ENCODE data around the gene USP20. TPM values are rescaled to one million over a fixed set of nuclear protein-coding genes. Genes with fewer than 3 reads are reported as not detected.
"Not testable (repeated sequence)": the region's sequence is repeated elsewhere in the genome, so short reads cannot be mapped to it uniquely, and the experiment has no call there.

USP20 gene
- total and polyA plus RNA-seq, 5 donors from 2014 or later, result 37.1 to 116 (median 48.5) TPM

GRCh38 chr9:129890718-129891299 is 55.6 kb downstream of the USP20 start:
- not testable (repeated sequence) for H3K9me3 Mint-ChIP-seq; H3K27me3 ChIP-seq (ENCODE audit: control insufficient read depth, insufficient read depth, low read length); ATAC-seq (ENCODE audit: low read depth in 2 of 2); H3K9me3 ChIP-seq (ENCODE audit: control insufficient read depth in 2 of 2, low read length in 2 of 2); DNase-seq
- Mint-ChIP-seq H3K27me3 (peaks cover 17% of the 10 kb centered on the region), H3K4me1 (peaks cover 26 to 93% (median 63%) of the 10 kb centered on the region in 4 donors), H3K36me3 (peaks cover 28% of the 10 kb centered on the region), H3K27ac (peak overlapping the region; percentile 99 to 100 (median 100)), H3K4me3 (peak overlapping the region; percentile 92 to 98 (median 92))
- peak overlapping the region; percentile 99 for H3K27ac ChIP-seq (ENCODE audit: insufficient read depth, low read length, poor library complexity, severe bottlenecking)
- H3K4me3 ChIP-seq (ENCODE audit: low read depth, low read length), result peak overlapping the region; percentile 73
- H3K36me3 ChIP-seq (ENCODE audit: control insufficient read depth, insufficient read depth, low read length), result peaks cover 18% of the 10 kb centered on the region
- peaks cover 97% of the 10 kb centered on the region for H3K4me1 ChIP-seq (ENCODE audit: control insufficient read depth, insufficient read depth, low read length, poor library complexity, severe bottlenecking)

- H3K36me3 Mint-ChIP-seq, result peaks cover 34% of the 10 kb centered on the region
- peak overlapping the region; percentile 73 for H3K4me3 ChIP-seq (ENCODE audit: low read depth, low read length)
- ATAC-seq (ENCODE audit: low read depth in 2 of 2) (no peak), DNase-seq (peak in 2 of 3 donors; percentile 25 to 69)
- H3K27ac ChIP-seq (ENCODE audit: insufficient read depth, low read length, poor library complexity, severe bottlenecking), result peak overlapping the region; percentile 99
- peak overlapping the region; percentile 84 to 98 (median 92) for H3K4me3 Mint-ChIP-seq
- H3K4me1 Mint-ChIP-seq, result peaks cover 26 to 94% (median 68%) of the 10 kb centered on the region in 4 donors
- H3K27me3 Mint-ChIP-seq, result peaks cover 16% of the 10 kb centered on the region
- no peaks in the 10 kb centered on the region for H3K27me3 ChIP-seq (ENCODE audit: control insufficient read depth, insufficient read depth, low read length)
- no peaks in the 10 kb centered on the region for H3K9me3 Mint-ChIP-seq
- peaks cover 25% of the 10 kb centered on the region for H3K36me3 ChIP-seq (ENCODE audit: control insufficient read depth, insufficient read depth, low read length)
- no peaks in the 10 kb centered on the region for H3K9me3 ChIP-seq (ENCODE audit: control insufficient read depth in 2 of 2, low read length in 2 of 2)
- H3K27ac Mint-ChIP-seq, result peak overlapping the region; percentile 99 to 100 (median 100)
- H3K4me1 ChIP-seq (ENCODE audit: control insufficient read depth, insufficient read depth, low read length, poor library complexity, severe bottlenecking), result peaks cover 95% of the 10 kb centered on the region
Observed at GRCh38 chr9:129891569-129891968, 56.3 kb downstream of the USP20 start.

GRCh38 chr9:129894120-129894823 is 59.0 kb downstream of the USP20 start:
- Histone ChIP-seq H3K36me3 (ENCODE audit: control insufficient read depth, insufficient read depth, low read length) (peaks cover 46% of the 10 kb centered on the region), H3K27ac (ENCODE audit: insufficient read depth, low read length, poor library complexity, severe bottlenecking) (peak overlapping the region; percentile 99), H3K9me3 (ENCODE audit: control insufficient read depth in 2 of 2, low read length in 2 of 2) (no peaks in the 10 kb centered on the region), H3K27me3 (ENCODE audit: control insufficient read depth, insufficient read depth, low read length) (no peaks in the 10 kb centered on the region), H3K4me1 (ENCODE audit: control insufficient read depth, insufficient read depth, low read length, poor library complexity, severe bottlenecking) (peaks cover 68% of the 10 kb centered on the region), H3K4me3 (ENCODE audit: low read depth, low read length) (peak overlapping the region; percentile 35)
- DNase-seq (peak; percentile 40 to 79 (median 59)), ATAC-seq (ENCODE audit: low read depth in 2 of 2) (no peak)
- Mint-ChIP-seq H3K4me1 (peaks cover 24 to 81% (median 59%) of the 10 kb centered on the region in 4 donors), H3K27me3 (peaks cover 4% of the 10 kb centered on the region), H3K9me3 (peaks cover 0 to 3% (median 0%) of the 10 kb centered on the region in 7 donors), H3K4me3 (peak overlapping the region; percentile 66 to 77 (median 74)), H3K27ac (peak overlapping the region; percentile 83 to 100 (median 94)), H3K36me3 (peaks cover 49% of the 10 kb centered on the region)

DNA sequence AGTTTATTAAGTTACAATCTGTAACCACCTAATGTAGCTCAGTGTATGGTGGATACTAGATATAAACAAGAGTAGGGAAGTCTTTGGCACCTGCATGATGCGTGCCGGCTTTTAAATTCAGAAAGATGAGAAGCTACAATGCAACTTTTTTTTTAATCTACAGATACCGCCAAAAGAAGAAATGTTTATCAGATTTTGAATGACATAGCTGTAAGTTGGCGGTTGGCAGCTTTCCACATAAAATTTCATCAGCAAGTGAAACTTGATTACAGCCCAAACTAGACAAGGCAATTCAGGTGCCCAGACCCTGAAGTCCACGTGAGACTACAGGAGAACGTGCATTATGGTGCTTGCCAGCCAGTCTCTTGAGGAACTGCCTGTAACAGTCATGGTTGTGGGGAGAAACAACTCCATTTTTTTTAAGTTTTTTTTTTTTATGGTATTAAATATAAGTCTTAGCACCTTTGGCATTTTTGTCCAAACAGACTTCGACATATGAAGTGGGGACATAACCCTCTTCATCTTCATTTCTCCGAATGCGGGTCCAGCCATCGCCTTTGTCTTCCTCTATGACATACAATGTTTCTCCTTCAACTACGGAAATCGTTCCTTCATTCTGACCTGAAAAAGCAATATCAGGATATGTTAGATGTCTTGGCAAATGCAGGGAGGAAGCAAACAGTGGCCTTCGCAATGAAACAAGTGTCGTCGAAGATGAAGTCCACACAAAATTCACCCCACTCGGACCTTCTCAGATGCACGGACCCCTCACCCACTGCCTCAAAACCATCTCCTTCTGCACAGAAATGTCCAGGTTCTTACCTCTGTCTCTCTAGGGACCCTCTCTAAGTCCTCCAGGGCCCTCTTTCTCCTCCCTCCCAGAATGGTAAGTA is 60.4 kb downstream of the USP20 start:
- peak; percentile 50 to 65 (median 62) for DNase-seq
- peak overlapping the region; percentile 99 for H3K27ac ChIP-seq (ENCODE audit: insufficient read depth, low read length, poor library complexity, severe bottlenecking)
- peaks cover 59% of the 10 kb centered on the region for H3K36me3 ChIP-seq (ENCODE audit: control insufficient read depth, insufficient read depth, low read length)

GRCh38 chr9:129897263-129897662 is 62.0 kb downstream of the USP20 start:
- Histone ChIP-seq H3K4me1 (ENCODE audit: control insufficient read depth, insufficient read depth, low read length, poor library complexity, severe bottlenecking) (peaks cover 38% of the 10 kb centered on the region), H3K27ac (ENCODE audit: insufficient read depth, low read length, poor library complexity, severe bottlenecking) (peak overlapping the region; percentile 99), H3K36me3 (ENCODE audit: control insufficient read depth, insufficient read depth, low read length) (peaks cover 74% of the 10 kb centered on the region), H3K9me3 (ENCODE audit: control insufficient read depth in 2 of 2, low read length in 2 of 2) (no peaks in the 10 kb centered on the region), H3K27me3 (ENCODE audit: control insufficient read depth, insufficient read depth, low read length) (no peaks in the 10 kb centered on the region), H3K4me3 (ENCODE audit: low read depth, low read length) (no peak overlapping the region)
- H3K9me3 Mint-ChIP-seq, result peaks cover 0 to 3% (median 0%) of the 10 kb centered on the region in 7 donors
- DNase-seq (no peak), ATAC-seq (ENCODE audit: low read depth in 2 of 2) (no peak)
- H3K4me3 Mint-ChIP-seq, result peak overlapping the region in 2 of 4 donors; percentile 74 to 82
- no peaks in the 10 kb centered on the region for H3K27me3 Mint-ChIP-seq
- peak overlapping the region; percentile 93 to 94 (median 93) for H3K27ac Mint-ChIP-seq
- peaks cover 50% of the 10 kb centered on the region for H3K36me3 Mint-ChIP-seq
- peaks cover 15 to 66% (median 44%) of the 10 kb centered on the region in 4 donors for H3K4me1 Mint-ChIP-seq

More for the DNA sequence above, 60.4 kb downstream of the USP20 start:
- Mint-ChIP-seq H3K27me3 (peaks cover 4% of the 10 kb centered on the region), H3K36me3 (peaks cover 52% of the 10 kb centered on the region), H3K4me1 (peaks cover 24 to 75% (median 51%) of the 10 kb centered on the region in 4 donors), H3K9me3 (peaks cover 0 to 3% (median 0%) of the 10 kb centered on the region in 7 donors), H3K27ac (peak overlapping the region; percentile 94 to 100 (median 97)), H3K4me3 (peak overlapping the region; percentile 68 to 77 (median 74))
- Histone ChIP-seq H3K4me3 (ENCODE audit: low read depth, low read length) (peak overlapping the region; percentile 56), H3K9me3 (ENCODE audit: control insufficient read depth in 2 of 2, low read length in 2 of 2) (no peaks in the 10 kb centered on the region), H3K27me3 (ENCODE audit: control insufficient read depth, insufficient read depth, low read length) (no peaks in the 10 kb centered on the region), H3K4me1 (ENCODE audit: control insufficient read depth, insufficient read depth, low read length, poor library complexity, severe bottlenecking) (peaks cover 55% of the 10 kb centered on the region)
- peak; percentile 23 to 32 for ATAC-seq (ENCODE audit: low read depth in 2 of 2)

- no peak for ATAC-seq (ENCODE audit: low read depth in 2 of 2)
- H3K27me3 Mint-ChIP-seq, result no peaks in the 10 kb centered on the region
- H3K27ac Mint-ChIP-seq, result peak overlapping the region; percentile 52 to 92 (median 67)
- Histone ChIP-seq H3K27me3 (ENCODE audit: control insufficient read depth, insufficient read depth, low read length) (no peaks in the 10 kb centered on the region), H3K4me1 (ENCODE audit: control insufficient read depth, insufficient read depth, low read length, poor library complexity, severe bottlenecking) (peaks cover 29% of the 10 kb centered on the region), H3K27ac (ENCODE audit: insufficient read depth, low read length, poor library complexity, severe bottlenecking) (no peak overlapping the region), H3K36me3 (ENCODE audit: control insufficient read depth, insufficient read depth, low read length) (peaks cover 81% of the 10 kb centered on the region), H3K9me3 (ENCODE audit: control insufficient read depth in 2 of 2, low read length in 2 of 2) (no peaks in the 10 kb centered on the region), H3K4me3 (ENCODE audit: low read depth, low read length) (no peak overlapping the region)
- DNase-seq, result no peak
- H3K4me3 Mint-ChIP-seq, result peak overlapping the region in 1 of 4 donors; percentile 72
- H3K36me3 Mint-ChIP-seq, result peaks cover 57% of the 10 kb centered on the region
- H3K4me1 Mint-ChIP-seq, result peaks cover 13 to 61% (median 37%) of the 10 kb centered on the region in 4 donors
- peaks cover 0 to 3% (median 0%) of the 10 kb centered on the region in 7 donors for H3K9me3 Mint-ChIP-seq
Observed at GRCh38 chr9:129898185-129898584, 62.9 kb downstream of the USP20 start.

- Mint-ChIP-seq H3K27ac (peak overlapping the region in 2 of 3 donors; percentile 80 to 82), H3K4me3 (no peak overlapping the region), H3K9me3 (peaks cover 0 to 3% (median 0%) of the 10 kb centered on the region in 7 donors), H3K36me3 (peaks cover 49% of the 10 kb centered on the region), H3K4me1 (peaks cover 5 to 60% (median 34%) of the 10 kb centered on the region in 4 donors), H3K27me3 (no peaks in the 10 kb centered on the region)
- peaks cover 84% of the 10 kb centered on the region for H3K36me3 ChIP-seq (ENCODE audit: control insufficient read depth, insufficient read depth, low read length)
- peaks cover 18% of the 10 kb centered on the region for H3K4me1 ChIP-seq (ENCODE audit: control insufficient read depth, insufficient read depth, low read length, poor library complexity, severe bottlenecking)
- H3K9me3 ChIP-seq (ENCODE audit: control insufficient read depth in 2 of 2, low read length in 2 of 2), result no peaks in the 10 kb centered on the region
- H3K27me3 ChIP-seq (ENCODE audit: control insufficient read depth, insufficient read depth, low read length), result no peaks in the 10 kb centered on the region
- no peak for DNase-seq
- ATAC-seq (ENCODE audit: low read depth in 2 of 2), result no peak
- H3K27ac ChIP-seq (ENCODE audit: insufficient read depth, low read length, poor library complexity, severe bottlenecking), result no peak overlapping the region
- H3K4me3 ChIP-seq (ENCODE audit: low read depth, low read length), result no peak overlapping the region
Observed at GRCh38 chr9:129899620-129900019, 64.4 kb downstream of the USP20 start.

Measured in CD4-positive, CD25-positive, alpha-beta regulatory T cell (primary cell).